Right ventricle myocardium inferior (tissue), 1 donor: ENCODE data around the gene NPFFR2. TPM values are rescaled to one million over a fixed set of nuclear protein-coding genes. Genes with fewer than 3 reads are reported as not detected.

Experiments used
- total RNA-seq: library from RNA; stranded (reverse); fragmentation: NEBNext Ultra II Directional; extraction: Animal tissue kit (Norgen Biotek cat#: 25700); gene quantifications from one replicate; pipeline ENCODE4 v1.2.1, GENCODE V29; 2021
- donor health status: DM: no; HTN: yes; CAD: no; lungs with severe emphysema.

NPFFR2 gene
- total RNA-seq, 1 donor from 2014 or later = not detected

Other genes starting within 250 kb of the NPFFR2 start
- gene GC, start 247.9 kb upstream of the NPFFR2 start, total RNA-seq = not detected